Measurements from ENCODE around the gene TMA7.

GRCh38 chr3:48467473-48468267, 27.6 kb downstream of the TMA7 start:
- no peak for TF ChIP-seq CTCF (IDR thresholded peaks at IDR 0.05)
- TF ChIP-seq KDM1A (IDR thresholded peaks at IDR 0.05; ENCODE audit: low read depth) = no peak
- TF ChIP-seq MAZ (IDR thresholded peaks at IDR 0.05; ENCODE audit: borderline replicate concordance, low read depth, low read length) = no peak
- TF ChIP-seq ELK1 (IDR thresholded peaks at IDR 0.05; ENCODE audit: low read depth, low read length) = no peak
- TF ChIP-seq NR3C1 (IDR thresholded peaks at IDR 0.05) = no peak
- TF ChIP-seq HOXA7 (CRISPR knock-in tag; IDR thresholded peaks at IDR 0.05) = no peak
- TF ChIP-seq EP300 (IDR thresholded peaks at IDR 0.05) = no peak
- TF ChIP-seq POLR2A (IDR thresholded peaks at IDR 0.05; ENCODE audit: low read length) = no peak
- TF ChIP-seq, protein P1, sequence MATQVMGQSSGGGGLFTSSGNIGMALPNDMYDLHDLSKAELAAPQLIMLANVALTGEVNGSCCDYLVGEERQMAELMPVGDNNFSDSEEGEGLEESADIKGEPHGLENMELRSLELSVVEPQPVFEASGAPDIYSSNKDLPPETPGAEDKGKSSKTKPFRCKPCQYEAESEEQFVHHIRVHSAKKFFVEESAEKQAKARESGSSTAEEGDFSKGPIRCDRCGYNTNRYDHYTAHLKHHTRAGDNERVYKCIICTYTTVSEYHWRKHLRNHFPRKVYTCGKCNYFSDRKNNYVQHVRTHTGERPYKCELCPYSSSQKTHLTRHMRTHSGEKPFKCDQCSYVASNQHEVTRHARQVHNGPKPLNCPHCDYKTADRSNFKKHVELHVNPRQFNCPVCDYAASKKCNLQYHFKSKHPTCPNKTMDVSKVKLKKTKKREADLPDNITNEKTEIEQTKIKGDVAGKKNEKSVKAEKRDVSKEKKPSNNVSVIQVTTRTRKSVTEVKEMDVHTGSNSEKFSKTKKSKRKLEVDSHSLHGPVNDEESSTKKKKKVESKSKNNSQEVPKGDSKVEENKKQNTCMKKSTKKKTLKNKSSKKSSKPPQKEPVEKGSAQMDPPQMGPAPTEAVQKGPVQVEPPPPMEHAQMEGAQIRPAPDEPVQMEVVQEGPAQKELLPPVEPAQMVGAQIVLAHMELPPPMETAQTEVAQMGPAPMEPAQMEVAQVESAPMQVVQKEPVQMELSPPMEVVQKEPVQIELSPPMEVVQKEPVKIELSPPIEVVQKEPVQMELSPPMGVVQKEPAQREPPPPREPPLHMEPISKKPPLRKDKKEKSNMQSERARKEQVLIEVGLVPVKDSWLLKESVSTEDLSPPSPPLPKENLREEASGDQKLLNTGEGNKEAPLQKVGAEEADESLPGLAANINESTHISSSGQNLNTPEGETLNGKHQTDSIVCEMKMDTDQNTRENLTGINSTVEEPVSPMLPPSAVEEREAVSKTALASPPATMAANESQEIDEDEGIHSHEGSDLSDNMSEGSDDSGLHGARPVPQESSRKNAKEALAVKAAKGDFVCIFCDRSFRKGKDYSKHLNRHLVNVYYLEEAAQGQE (IDR thresholded peaks at IDR 0.05) = no peak
- TF ChIP-seq CHD2 (IDR thresholded peaks at IDR 0.05; ENCODE audit: low read length, partially characterized antibody) = no peak
- TF ChIP-seq SMC3 (IDR thresholded peaks at IDR 0.05) = no peak
- TF ChIP-seq, protein P2, sequence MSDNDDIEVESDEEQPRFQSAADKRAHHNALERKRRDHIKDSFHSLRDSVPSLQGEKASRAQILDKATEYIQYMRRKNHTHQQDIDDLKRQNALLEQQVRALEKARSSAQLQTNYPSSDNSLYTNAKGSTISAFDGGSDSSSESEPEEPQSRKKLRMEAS (IDR thresholded peaks at IDR 0.05) = no peak
- no peak for TF ChIP-seq RAD21 (conservative IDR thresholded peaks at IDR 0.05 in 1 of 2, IDR thresholded peaks at IDR 0.05 in 1 of 2)
- TF ChIP-seq RCOR1 (IDR thresholded peaks at IDR 0.05; ENCODE audit: low read depth, low read length) = no peak
